Erythroblast (primary cell): Measurements from ENCODE around the gene ZMYM5.

Source experiments
- DNase-seq, 2 experiments: peaks; one replicate each; lab custom pipeline; 2025; lab: John Stamatoyannopoulos, UW
- GATA1 ChIP-seq: IDR thresholded peaks from 2 replicates; pipeline ENCODE4 v1.6.1; 2011; ENCODE audit warnings: low read depth, mild to moderate bottlenecking, control low read depth, low read length, moderate library complexity
- POLR2A ChIP-seq: IDR thresholded peaks from 2 replicates; pipeline ENCODE4 v1.6.1; 2011; ENCODE audit warnings: mild to moderate bottlenecking, low read length

ZMYM5 gene

DNA sequence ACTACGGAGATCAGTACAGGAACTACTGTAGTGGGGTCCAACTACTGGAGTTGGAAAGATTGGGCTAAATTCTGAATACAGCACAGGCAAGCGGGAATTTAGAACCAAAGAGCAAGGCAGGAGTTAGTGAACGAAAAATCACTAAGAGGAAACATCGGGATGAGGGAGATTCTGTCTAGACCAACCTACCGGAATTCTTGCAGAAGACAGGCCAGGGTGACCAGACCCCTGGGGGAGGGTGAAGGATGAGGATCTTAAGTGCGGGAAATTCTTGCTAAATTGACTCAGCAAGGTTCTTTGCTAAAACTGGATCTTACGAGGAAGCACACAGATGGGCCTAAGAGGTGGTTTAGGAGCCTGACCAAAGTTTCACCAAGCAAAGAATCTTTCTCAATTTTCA is 67.5 kb downstream of the ZMYM5 start:
- TF ChIP-seq GATA1 (no peak), POLR2A (no peak)
- DNase-seq: no peak

GRCh38 chr13:19794631-19795030 is 68.8 kb downstream of the ZMYM5 start:
- no peak for DNase-seq
- TF ChIP-seq POLR2A (no peak), GATA1 (no peak)

DNA sequence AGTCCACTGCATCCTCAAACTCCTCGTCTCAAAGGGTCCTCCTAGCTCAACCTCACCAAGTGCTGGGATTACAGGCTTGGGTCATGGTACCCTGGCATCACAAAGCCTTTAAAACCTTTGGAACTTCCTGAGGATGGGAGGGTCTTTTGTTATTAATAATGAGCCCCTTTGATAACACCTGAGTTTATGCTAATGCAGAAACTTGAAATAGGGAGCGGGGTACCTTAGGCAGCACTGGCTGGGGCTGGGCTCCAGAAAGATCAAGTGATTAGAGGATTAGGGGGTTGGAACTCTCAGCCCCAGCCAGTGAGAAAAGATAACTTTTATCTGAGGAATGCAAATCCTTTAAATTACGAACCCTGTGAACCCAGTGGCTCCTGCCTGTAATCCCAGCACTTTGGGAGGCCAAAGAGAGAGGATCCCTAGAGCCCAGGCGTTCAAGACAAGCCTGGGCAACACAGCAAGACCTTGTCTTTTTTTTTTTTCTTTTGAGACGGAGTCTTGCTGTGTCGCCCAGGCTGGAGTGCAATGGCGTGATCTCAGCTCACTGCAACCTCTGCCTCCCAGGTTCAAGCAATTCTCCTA is 71.4 kb downstream of the ZMYM5 start:
- peak in 1 of 2 experiments; percentile 9 for DNase-seq
- no peak for TF ChIP-seq GATA1
- TF ChIP-seq POLR2A: no peak

DNA sequence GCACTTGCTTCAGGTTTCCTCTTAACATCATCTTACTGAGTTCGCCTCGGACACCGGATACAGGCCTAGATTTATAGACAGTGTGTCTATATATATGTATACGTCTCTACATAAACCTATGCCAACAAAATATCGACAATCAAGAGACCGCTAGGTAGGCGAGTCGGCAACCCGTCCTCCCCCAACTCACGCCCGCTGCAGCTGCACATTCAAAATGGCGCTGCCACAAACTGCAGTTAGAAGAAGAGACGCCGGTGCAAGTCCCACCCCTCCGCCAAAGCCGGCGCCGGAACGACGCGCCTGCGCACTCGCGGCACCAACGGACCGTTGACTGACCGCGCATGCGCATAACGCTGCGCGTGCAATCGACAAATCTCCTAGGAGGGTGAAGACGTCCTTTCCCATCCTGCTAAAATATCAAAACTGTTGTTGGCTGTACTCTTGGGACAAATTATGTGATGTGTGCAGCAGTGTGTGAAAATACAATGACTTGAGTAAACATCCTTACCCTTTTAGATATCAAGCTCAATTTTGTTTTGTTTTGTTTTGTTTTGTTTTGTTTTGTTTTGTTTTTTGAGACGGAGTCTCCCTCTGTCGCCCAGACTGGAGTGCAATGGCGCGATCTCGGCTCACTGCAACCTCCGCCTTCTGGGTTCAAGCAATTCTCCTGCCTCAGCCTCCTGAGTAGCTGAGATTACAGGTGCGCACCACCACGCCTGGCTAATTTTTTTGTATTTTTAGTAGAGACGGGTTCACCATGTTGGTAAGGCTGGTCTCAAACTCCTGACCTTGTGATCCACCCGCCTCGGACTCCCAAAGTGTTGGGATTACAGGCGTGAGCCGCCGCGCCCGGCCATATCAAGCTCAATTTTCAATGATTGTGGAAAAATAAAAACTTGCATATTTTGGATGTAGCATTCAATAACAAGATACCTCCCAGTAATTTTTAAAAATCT is 80.4 kb downstream of the ZMYM5 start, which contains the start of gene PSPC1:
Gene PSPC1, minus strand, starts transcription at position 219 of the 956 bp plus-strand sequence. Its CDS starts 188 bp downstream, at position 31.
- peak; percentile 96 for TF ChIP-seq POLR2A
- DNase-seq: peak; percentile 96 to 97

- TF ChIP-seq GATA1 (no peak), POLR2A (no peak)
- peak; percentile 70 to 84 for DNase-seq
Measured at GRCh38 chr13:19782049-19782726, 81.3 kb downstream of the ZMYM5 start.

GRCh38 chr13:19781526-19781925 is 81.9 kb downstream of the ZMYM5 start:
- peak; percentile 53 to 65 for DNase-seq
- TF ChIP-seq POLR2A (no peak), GATA1 (no peak)

DNA sequence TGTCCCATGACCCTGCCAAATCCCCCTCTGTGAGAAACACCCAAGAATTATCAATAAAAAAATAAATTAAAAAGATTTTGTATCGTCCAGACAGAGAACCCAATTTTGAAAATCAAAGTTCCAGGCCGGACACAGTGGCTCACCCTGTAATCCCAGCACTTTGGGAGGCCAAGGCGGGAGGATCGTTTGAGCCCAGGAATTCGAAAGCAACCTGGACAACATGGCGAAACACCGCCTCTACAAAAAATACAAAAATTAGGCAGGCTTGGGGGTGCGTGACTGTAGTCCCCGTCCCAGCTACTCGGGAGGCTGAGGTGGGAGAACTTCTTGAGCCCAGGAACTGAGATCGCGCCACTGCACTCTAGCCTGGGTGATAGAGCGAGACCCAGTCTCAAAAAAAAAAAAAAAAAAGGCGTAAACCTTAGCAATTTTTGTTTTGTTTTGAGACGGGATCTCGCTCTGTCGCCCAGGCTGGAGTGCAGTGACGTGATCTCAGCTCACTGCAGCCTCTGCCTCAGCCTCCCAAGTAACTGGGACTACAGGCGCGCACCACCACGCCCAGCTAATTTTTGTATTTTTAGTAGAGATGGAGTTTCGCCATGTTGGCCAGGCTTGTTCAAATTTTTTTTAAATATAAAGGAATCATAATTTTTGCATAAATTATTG is 82.6 kb downstream of the ZMYM5 start:
- peak; percentile 28 to 44 for DNase-seq
